IMR-90 (cell line): Measurements from ENCODE around the gene FCSK. TPM values are rescaled to one million over a fixed set of nuclear protein-coding genes. Genes with fewer than 3 reads are reported as not detected.

Source experiments
- ATAC-seq: fragments of 200-7000 bp; cut with Tn5 transposase; 2 replicates; pipeline ENCODE4 v1.9.1; 2020; ENCODE audit warnings: low read depth, mild to moderate bottlenecking, moderate library complexity
- BruUV-seq: library from RNA; stranded (reverse); fragments of 400-500 nt; replicated peaks from 2 replicates; lab custom pipeline; 2021; lab: Mats Ljungman, UMichigan
- CTCF ChIA-PET: fragments of 300-600 bp; formaldehyde crosslinking; extraction: SDS; loops from one replicate; lab custom pipeline; 2021; ENCODE audit warnings: antibody characterized with exemption; lab: Yijun Ruan, JAX
- POLR2A ChIA-PET: fragments of 300-600 bp; sonication (Branson Sonifier 250); formaldehyde crosslinking; loops from one replicate; lab custom pipeline; 2022; ENCODE audit warnings: antibody characterized with exemption; ENCODE audit not compliant: unreplicated experiment; lab: Charles Lee
- DNase-seq: peaks from one replicate; pipeline ENCODE4 v3.0.0; 2013
- H2AFZ ChIP-seq: replicated peaks from 2 replicates; pipeline ENCODE3; 2013; ENCODE audit warnings: low read length, mild to moderate bottlenecking; ENCODE audit not compliant: poor library complexity
- H2AK5ac ChIP-seq: 2 replicates; pipeline ENCODE4 v1.6.1; 2013; ENCODE audit warnings: low read depth, low read length, inconsistent platforms
- H2AK9ac ChIP-seq: replicated peaks from 2 replicates; pipeline ENCODE3; 2013; ENCODE audit warnings: mild to moderate bottlenecking, low read depth, low read length, moderate library complexity; ENCODE audit not compliant: poor library complexity
- H2BK120ac ChIP-seq: 2 replicates; pipeline ENCODE4 v1.6.1; 2013; ENCODE audit warnings: low read depth, low read length, inconsistent platforms
- H2BK15ac ChIP-seq: 3 replicates; pipeline ENCODE4 v1.6.1; 2013; ENCODE audit warnings: low read depth, low read length, inconsistent platforms
- H2BK20ac ChIP-seq: 2 replicates; pipeline ENCODE4 v1.6.1; 2013; ENCODE audit warnings: low read depth, mild to moderate bottlenecking, inconsistent platforms, low read length, moderate library complexity
- H2BK5ac ChIP-seq: 2 replicates; pipeline ENCODE4 v1.6.1; 2013; ENCODE audit warnings: mild to moderate bottlenecking, low read depth, low read length, inconsistent platforms; ENCODE audit not compliant: poor library complexity, severe bottlenecking
- H3K14ac ChIP-seq: replicated peaks from 2 replicates; pipeline ENCODE4 v1.6.1; 2013; ENCODE audit warnings: low read depth, low read length, inconsistent platforms
- H3K18ac ChIP-seq: 2 replicates; pipeline ENCODE4 v1.6.1; 2013; ENCODE audit warnings: low read depth, low read length, control low read depth
- H3K23ac ChIP-seq: 2 replicates; pipeline ENCODE4 v1.6.1; 2013; ENCODE audit warnings: low read depth, low read length, inconsistent platforms
- H3K27ac ChIP-seq: 2 replicates; pipeline ENCODE4 v1.5.1; 2013; ENCODE audit warnings: mild to moderate bottlenecking, control low read depth, low read length; ENCODE audit not compliant: insufficient read depth
- H3K27me3 ChIP-seq: 2 replicates; pipeline ENCODE4 v1.6.1; 2013; ENCODE audit warnings: low read length; ENCODE audit not compliant: control insufficient read depth, insufficient read depth
- H3K36me3 ChIP-seq: 2 replicates; pipeline ENCODE4 v1.6.1; 2013; ENCODE audit warnings: low read length, mixed read lengths; ENCODE audit not compliant: control insufficient read depth, insufficient read depth
- H3K4ac ChIP-seq: 2 replicates; pipeline ENCODE4 v1.6.1; 2013; ENCODE audit warnings: low read depth, low read length, inconsistent platforms
- H3K4me1 ChIP-seq: 2 replicates; pipeline ENCODE4 v1.6.1; 2013; ENCODE audit warnings: low read length, mixed read lengths; ENCODE audit not compliant: control insufficient read depth, insufficient read depth
- H3K4me2 ChIP-seq: 2 replicates; pipeline ENCODE4 v1.6.1; 2013; ENCODE audit warnings: low read depth, mild to moderate bottlenecking, control low read depth, low read length, moderate library complexity
- H3K4me3 ChIP-seq: 2 replicates; pipeline ENCODE4 v1.5.1; 2013; ENCODE audit warnings: low read depth, mild to moderate bottlenecking, control low read depth, low read length, moderate library complexity; ENCODE audit not compliant: insufficient read depth
- H3K56ac ChIP-seq: 2 replicates; pipeline ENCODE4 v1.6.1; 2013; ENCODE audit warnings: low read length, inconsistent platforms; ENCODE audit not compliant: insufficient read depth; ENCODE audit errors: extremely low read depth
- H3K79me1 ChIP-seq, 2 experiments: 2 replicates each; pipeline ENCODE4 v1.6.1; 2013; ENCODE audit warnings: low read length in 2 of 2, inconsistent platforms in 1 of 2, low read depth in 1 of 2
- H3K9ac ChIP-seq: 2 replicates; pipeline ENCODE4 v1.6.1; 2013; ENCODE audit warnings: low read depth, low read length, control low read depth
- H3K9me1 ChIP-seq: 2 replicates; pipeline ENCODE4 v1.6.1; 2013; ENCODE audit warnings: low read length, inconsistent platforms; ENCODE audit not compliant: insufficient read depth
- H3K9me3 ChIP-seq: 2 replicates; pipeline ENCODE4 v1.6.1; 2013; ENCODE audit warnings: low read length; ENCODE audit not compliant: control insufficient read depth, insufficient read depth
- H4K20me1 ChIP-seq: 2 replicates; pipeline ENCODE4 v1.6.1; 2013; ENCODE audit warnings: low read length, inconsistent platforms; ENCODE audit not compliant: insufficient read depth
- H4K5ac ChIP-seq: 2 replicates; pipeline ENCODE4 v1.6.1; 2013; ENCODE audit warnings: mild to moderate bottlenecking, low read depth, low read length, control low read depth
- H4K8ac ChIP-seq, 2 experiments: 2 replicates each; pipeline ENCODE4 v1.6.1; 2013; ENCODE audit warnings: low read depth in 2 of 2, low read length in 2 of 2, control low read depth in 1 of 2, inconsistent platforms in 1 of 2
- H4K91ac ChIP-seq: 2 replicates; pipeline ENCODE4 v1.6.1; 2013; ENCODE audit warnings: low read depth, low read length, inconsistent platforms; ENCODE audit not compliant: insufficient read depth
- CHD1 ChIP-seq: IDR thresholded peaks from 2 replicates; pipeline ENCODE4 v1.6.1; 2012; ENCODE audit warnings: low read depth, low read length, improper control_type of control experiment
- ELK1 ChIP-seq: fragments of 150-350 bp; IDR thresholded peaks from 2 replicates; pipeline ENCODE4 v1.6.1; 2016; ENCODE audit warnings: low read depth, mild to moderate bottlenecking, low read length, moderate library complexity, borderline replicate concordance
- MAZ ChIP-seq: IDR thresholded peaks from 2 replicates; pipeline ENCODE4 v1.6.1; 2012; ENCODE audit warnings: low read depth, mild to moderate bottlenecking, low read length, improper control_type of control experiment, moderate library complexity, borderline replicate concordance
- MXI1 ChIP-seq: IDR thresholded peaks from 2 replicates; pipeline ENCODE4 v1.6.1; 2012; ENCODE audit warnings: low read depth, mild to moderate bottlenecking, low read length, moderate library complexity, borderline replicate concordance
- POLR2A ChIP-seq: IDR thresholded peaks from 2 replicates; pipeline ENCODE4 v1.6.1; 2012; ENCODE audit warnings: mild to moderate bottlenecking, low read depth, low read length
- RCOR1 ChIP-seq: IDR thresholded peaks from 2 replicates; pipeline ENCODE4 v1.6.1; 2012; ENCODE audit warnings: mild to moderate bottlenecking, low read length, improper control_type of control experiment; ENCODE audit not compliant: insufficient replicate concordance
- RFX5 ChIP-seq: IDR thresholded peaks from 2 replicates; pipeline ENCODE4 v1.8.0; 2012; ENCODE audit warnings: low read depth, mild to moderate bottlenecking, low read length, moderate library complexity
- WGBS, 2 experiments: methylation state at CpG; one replicate each; pipeline versions ENCODE4 v1.1.5 to v1.1.7; 2013; ENCODE audit warnings: missing lambda C conversion rate in 2 of 2; ENCODE audit not compliant: insufficient read length in 1 of 2; ENCODE audit errors: extremely low coverage in 2 of 2; 5-methylcytosine and 5-hydroxymethylcytosine counted together
- dilution Hi-C: fragments of 300-500 bp; cut with HindIII; formaldehyde crosslinking; loops from one replicate; pipeline ENCODE4 v1.14.3; 2018; ENCODE audit warnings: low sequenced_read_pairs; ENCODE audit not compliant: unreplicated experiment
- in situ Hi-C: fragments of 300-500 bp; cut with MboI; formaldehyde crosslinking; loops from 3 replicates; pipeline ENCODE4 v1.14.3; 2019; ENCODE audit warnings: low sequenced_read_pairs, inconsistent platforms, mixed read lengths
- intact Hi-C: fragments of 100-400 bp; cut with micrococcal nuclease; formaldehyde crosslinking; loops from 2 replicates; pipeline ENCODE4 v1.10.0; 2022
- polyA plus RNA-seq, 3 experiments: library from polyadenylated mRNA; depleted of rRNA; stranded (reverse); fragments of >200 nt; gene quantifications; 2 replicates each; pipeline ENCODE4 v1.2.3, GENCODE V29; 2012; ENCODE audit warnings: low replicate concordance in 1 of 3
- total RNA-seq: library from RNA; depleted of rRNA; stranded (reverse); fragments of >200 nt; gene quantifications from 2 replicates; pipeline ENCODE4 v1.2.3, GENCODE V29; 2012
- TF ChIP-seq, protein P1 (sequence below): fragments of 150-350 bp; IDR thresholded peaks from 2 replicates; pipeline ENCODE4 v1.6.1; 2017; ENCODE audit warnings: mild to moderate bottlenecking, antibody characterized with exemption, low read length, low read depth
- TF ChIP-seq, protein P2 (sequence below): conservative IDR thresholded peaks from 2 replicates; pipeline ENCODE4 v1.5.1; 2012; ENCODE audit warnings: mild to moderate bottlenecking, low read depth, low read length, improper control_type of control experiment

Gene FCSK
- total and polyA plus RNA-seq, 2 of the 4 experiments (the other 2 are of a cell fraction), result 6.1 to 7.2 TPM

GRCh38 chr16:70511833-70512232 is 57.4 kb downstream of the FCSK start:
- CTCF ChIA-PET, result no interaction called here

More at GRCh38 chr16:70511833-70512232, 57.4 kb downstream of the FCSK start:
- no peak overlapping the region for H2BK15ac ChIP-seq
- no peak overlapping the region for H3K4ac ChIP-seq
- H2AFZ ChIP-seq, result no peak overlapping the region
- H3K27ac ChIP-seq, result no peak overlapping the region
- no peak overlapping the region for H2AK9ac ChIP-seq
- H2BK120ac ChIP-seq, result no peak overlapping the region
- no peak overlapping the region for H3K9ac ChIP-seq
- H2AK5ac ChIP-seq, result no peak overlapping the region
- DNase-seq (no peak), ATAC-seq (no peak)
- H2BK5ac ChIP-seq, result no peak overlapping the region
- no peaks in the 10 kb centered on the region for H3K27me3 ChIP-seq
- POLR2A ChIA-PET, result no interaction called here
- peaks cover 46% of the 10 kb centered on the region for H3K36me3 ChIP-seq
- H4K91ac ChIP-seq, result no peak overlapping the region
- H3K4me2 ChIP-seq, result no peak overlapping the region
- no peak overlapping the region for H3K56ac ChIP-seq
- TF ChIP-seq, protein P1, sequence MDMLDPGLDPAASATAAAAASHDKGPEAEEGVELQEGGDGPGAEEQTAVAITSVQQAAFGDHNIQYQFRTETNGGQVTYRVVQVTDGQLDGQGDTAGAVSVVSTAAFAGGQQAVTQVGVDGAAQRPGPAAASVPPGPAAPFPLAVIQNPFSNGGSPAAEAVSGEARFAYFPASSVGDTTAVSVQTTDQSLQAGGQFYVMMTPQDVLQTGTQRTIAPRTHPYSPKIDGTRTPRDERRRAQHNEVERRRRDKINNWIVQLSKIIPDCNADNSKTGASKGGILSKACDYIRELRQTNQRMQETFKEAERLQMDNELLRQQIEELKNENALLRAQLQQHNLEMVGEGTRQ, result no peak
- TF ChIP-seq POLR2A (no peak), MXI1 (no peak), MAZ (no peak), RCOR1 (no peak), ELK1 (no peak), RFX5 (no peak), CHD1 (no peak)
- TF ChIP-seq, protein P2, sequence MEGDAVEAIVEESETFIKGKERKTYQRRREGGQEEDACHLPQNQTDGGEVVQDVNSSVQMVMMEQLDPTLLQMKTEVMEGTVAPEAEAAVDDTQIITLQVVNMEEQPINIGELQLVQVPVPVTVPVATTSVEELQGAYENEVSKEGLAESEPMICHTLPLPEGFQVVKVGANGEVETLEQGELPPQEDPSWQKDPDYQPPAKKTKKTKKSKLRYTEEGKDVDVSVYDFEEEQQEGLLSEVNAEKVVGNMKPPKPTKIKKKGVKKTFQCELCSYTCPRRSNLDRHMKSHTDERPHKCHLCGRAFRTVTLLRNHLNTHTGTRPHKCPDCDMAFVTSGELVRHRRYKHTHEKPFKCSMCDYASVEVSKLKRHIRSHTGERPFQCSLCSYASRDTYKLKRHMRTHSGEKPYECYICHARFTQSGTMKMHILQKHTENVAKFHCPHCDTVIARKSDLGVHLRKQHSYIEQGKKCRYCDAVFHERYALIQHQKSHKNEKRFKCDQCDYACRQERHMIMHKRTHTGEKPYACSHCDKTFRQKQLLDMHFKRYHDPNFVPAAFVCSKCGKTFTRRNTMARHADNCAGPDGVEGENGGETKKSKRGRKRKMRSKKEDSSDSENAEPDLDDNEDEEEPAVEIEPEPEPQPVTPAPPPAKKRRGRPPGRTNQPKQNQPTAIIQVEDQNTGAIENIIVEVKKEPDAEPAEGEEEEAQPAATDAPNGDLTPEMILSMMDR, result no peak
- in situ Hi-C loops (no loop called here), intact Hi-C loops (no loop called here), dilution Hi-C loops (no loop called here)
- peaks cover 0 to 4% of the 10 kb centered on the region in 2 experiments; a peak in 1 of 4 replicates for H3K79me1 ChIP-seq
- peaks cover 4% of the 10 kb centered on the region for H3K9me1 ChIP-seq
- no CpG with 5 or more reads among the region's 1 CpG for WGBS, 2 experiments
- H3K23ac ChIP-seq, result no peak overlapping the region
- no peaks in the 10 kb centered on the region for H3K9me3 ChIP-seq
- H3K18ac ChIP-seq, result no peak overlapping the region
- no peaks in the 10 kb centered on the region; the same call in 1 of the 2 replicates for H3K4me1 ChIP-seq
- no peak overlapping the region for H3K14ac ChIP-seq
- BruUV-seq, result no TSS peak
- H4K20me1 ChIP-seq, result no peaks in the 10 kb centered on the region
- H2BK20ac ChIP-seq, result no peak overlapping the region
- H4K8ac ChIP-seq, result no peak overlapping the region
- H4K5ac ChIP-seq, result no peak overlapping the region
- no peak overlapping the region for H3K4me3 ChIP-seq
